Subcutaneous abdominal adipose tissue (tissue), 5 donors: ENCODE data around the gene VPS39.

ENCODE experiments used
- H3K27ac ChIP-seq: one replicate; pipeline ENCODE4 v1.7.0; 2013; ENCODE audit warnings: low read depth, mild to moderate bottlenecking, inconsistent platforms, low read length, moderate library complexity
- H3K27me3 ChIP-seq, 5 donors: one replicate each; pipeline ENCODE4 v1.7.0; 2013; ENCODE audit warnings: low read length in 5 of 5, inconsistent platforms in 1 of 5; ENCODE audit not compliant: control insufficient read depth in 5 of 5, insufficient read depth in 4 of 5
- H3K36me3 ChIP-seq, 5 donors: one replicate each; pipeline ENCODE4 v1.7.0; 2013; ENCODE audit warnings: low read length in 5 of 5; ENCODE audit not compliant: control insufficient read depth in 5 of 5, insufficient read depth in 5 of 5
- H3K4me1 ChIP-seq, 5 donors: one replicate each; pipeline ENCODE4 v1.7.0; 2013; ENCODE audit warnings: low read length in 5 of 5, mild to moderate bottlenecking in 3 of 5, moderate library complexity in 1 of 5; ENCODE audit not compliant: control insufficient read depth in 5 of 5, insufficient read depth in 5 of 5
- H3K4me3 ChIP-seq, 5 donors: one replicate each; pipeline ENCODE4 v1.7.0; 2013; ENCODE audit warnings: low read length in 5 of 5, low read depth in 1 of 5
- H3K9ac ChIP-seq, 5 donors: one replicate each; pipeline ENCODE4 v1.7.0; 2013; ENCODE audit warnings: low read length in 5 of 5, mild to moderate bottlenecking in 4 of 5, moderate library complexity in 3 of 5
- H3K9me3 ChIP-seq, 5 donors: one replicate each; pipeline ENCODE4 v1.7.0; 2013; ENCODE audit warnings: low read length in 5 of 5; ENCODE audit not compliant: control insufficient read depth in 5 of 5
- donor health status: healthy.
- donor health status: healthy.
- donor health status: healthy.
- donor health status: healthy.
- donor health status: healthy.

The VPS39 gene

DNA sequence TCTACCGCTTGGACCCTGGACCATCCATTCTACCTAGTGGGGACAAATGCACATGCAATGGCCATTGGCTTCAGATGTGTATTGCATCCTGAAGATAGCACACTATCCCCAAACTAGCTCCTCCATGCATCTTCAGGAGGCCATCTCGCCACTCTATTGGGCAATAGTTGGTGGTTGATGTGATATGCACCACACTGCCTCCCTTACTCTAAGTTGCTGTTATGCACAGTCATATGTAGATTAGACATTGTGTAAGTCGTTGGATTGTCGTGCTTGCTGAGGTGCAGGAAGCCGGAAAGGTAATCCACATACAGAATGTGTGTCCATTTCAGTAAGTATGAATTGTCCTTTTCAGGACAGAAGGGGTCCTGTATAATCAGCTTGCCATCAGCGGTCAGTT, 87.1 kb downstream of the VPS39 start:
- no peak overlapping the region for H3K4me3 ChIP-seq
- H3K27me3 ChIP-seq = peaks cover 0 to 5% (median 0%) of the 10 kb centered on the region in 5 donors
- peaks cover 0 to 5% (median 3%) of the 10 kb centered on the region in 5 donors for H3K4me1 ChIP-seq
- H3K9ac ChIP-seq = no peak overlapping the region
- no peak overlapping the region for H3K27ac ChIP-seq
- H3K36me3 ChIP-seq = no peaks in the 10 kb centered on the region
- peaks cover 0 to 4% (median 0%) of the 10 kb centered on the region in 5 donors for H3K9me3 ChIP-seq

DNA sequence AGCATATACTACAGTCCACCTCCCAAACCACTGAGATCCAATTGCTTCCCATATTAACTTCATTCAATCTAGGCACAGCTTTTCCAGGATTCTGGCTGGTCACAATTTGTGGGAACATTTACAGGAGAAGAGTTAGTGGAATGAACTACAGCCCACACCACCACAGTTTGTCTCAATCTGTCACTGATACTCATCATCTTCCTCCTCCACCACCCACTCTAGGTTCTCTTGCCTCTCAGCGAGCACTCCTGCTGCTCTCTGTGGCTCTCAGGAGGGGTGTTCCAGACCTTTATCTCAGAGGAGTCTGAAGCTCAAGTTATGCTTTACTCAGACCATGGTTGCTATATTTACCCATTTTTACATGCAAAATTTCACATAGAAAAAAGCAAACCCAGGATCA, 87.8 kb downstream of the VPS39 start:
- no peak overlapping the region for H3K9ac ChIP-seq
- H3K4me3 ChIP-seq = no peak overlapping the region
- H3K4me1 ChIP-seq = peaks cover 0 to 5% (median 3%) of the 10 kb centered on the region in 5 donors
- peaks cover 0 to 5% (median 0%) of the 10 kb centered on the region in 5 donors for H3K27me3 ChIP-seq
- no peak overlapping the region for H3K27ac ChIP-seq
- H3K36me3 ChIP-seq = no peaks in the 10 kb centered on the region
- peaks cover 0 to 4% (median 0%) of the 10 kb centered on the region in 5 donors for H3K9me3 ChIP-seq

DNA sequence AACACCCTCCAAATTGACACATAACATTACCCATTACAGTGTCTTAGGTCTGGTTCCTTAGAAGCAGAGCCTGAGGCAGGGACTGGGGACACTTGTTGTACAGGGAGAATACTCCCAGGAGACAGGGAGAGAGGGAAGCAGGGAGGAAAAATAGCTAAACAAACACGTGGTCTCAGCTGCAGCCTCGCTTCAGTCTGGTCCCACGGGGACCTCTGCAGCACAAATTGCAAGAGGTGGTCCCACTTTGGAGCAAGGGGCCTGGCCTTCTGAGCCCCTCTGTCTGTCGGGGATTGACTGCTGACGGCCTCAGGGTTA, 88.7 kb downstream of the VPS39 start:
- Histone ChIP-seq H3K27ac (no peak overlapping the region), H3K4me3 (no peak overlapping the region), H3K27me3 (peaks cover 0 to 5% (median 0%) of the 10 kb centered on the region in 5 donors), H3K9me3 (peaks cover 0 to 4% (median 0%) of the 10 kb centered on the region in 5 donors), H3K4me1 (peaks cover 0 to 5% (median 3%) of the 10 kb centered on the region in 5 donors), H3K36me3 (no peaks in the 10 kb centered on the region), H3K9ac (no peak overlapping the region)

DNA sequence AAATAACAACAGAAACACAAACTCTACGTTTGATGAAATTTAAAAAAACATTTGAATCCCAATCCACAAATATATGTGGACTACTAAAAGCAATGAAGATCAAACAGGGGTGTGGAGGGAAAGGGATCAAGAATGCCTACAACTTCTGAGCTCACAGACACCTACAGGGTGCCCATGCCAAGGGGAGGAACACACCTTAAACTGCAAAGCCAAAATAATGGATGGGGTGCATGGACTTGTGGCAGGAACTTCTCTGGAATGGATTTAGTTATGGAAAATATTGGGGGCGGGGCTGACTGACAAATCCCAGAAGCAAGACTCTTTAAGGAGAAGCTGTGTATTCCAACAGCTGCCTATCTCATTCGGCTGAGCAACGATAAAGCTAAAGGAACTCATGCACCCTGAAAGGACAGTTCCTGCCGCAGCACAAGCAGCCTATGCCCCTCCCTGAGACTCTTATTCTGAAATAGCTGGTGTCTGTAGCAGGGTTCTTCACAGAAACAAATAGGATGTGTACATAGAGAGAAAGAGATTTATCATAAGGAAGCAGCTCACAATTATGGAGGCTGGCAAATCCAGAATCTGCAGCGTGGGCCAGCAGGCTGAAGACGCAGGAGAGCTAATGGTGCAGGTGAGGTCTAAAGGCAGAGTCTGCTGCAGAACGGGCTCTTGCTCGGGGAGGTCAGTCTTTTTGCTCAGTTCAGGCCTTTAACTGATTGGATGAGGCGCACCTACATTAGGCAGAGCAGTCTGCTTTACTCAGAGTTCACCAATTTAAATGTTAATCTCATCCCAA, 89.3 kb downstream of the VPS39 start:
- Histone ChIP-seq H3K27me3 (peaks cover 0 to 5% (median 0%) of the 10 kb centered on the region in 5 donors), H3K27ac (no peak overlapping the region), H3K9me3 (peaks cover 0 to 4% (median 0%) of the 10 kb centered on the region in 5 donors), H3K36me3 (no peaks in the 10 kb centered on the region), H3K4me3 (no peak overlapping the region), H3K4me1 (peaks cover 0 to 5% (median 3%) of the 10 kb centered on the region in 5 donors), H3K9ac (no peak overlapping the region)

DNA sequence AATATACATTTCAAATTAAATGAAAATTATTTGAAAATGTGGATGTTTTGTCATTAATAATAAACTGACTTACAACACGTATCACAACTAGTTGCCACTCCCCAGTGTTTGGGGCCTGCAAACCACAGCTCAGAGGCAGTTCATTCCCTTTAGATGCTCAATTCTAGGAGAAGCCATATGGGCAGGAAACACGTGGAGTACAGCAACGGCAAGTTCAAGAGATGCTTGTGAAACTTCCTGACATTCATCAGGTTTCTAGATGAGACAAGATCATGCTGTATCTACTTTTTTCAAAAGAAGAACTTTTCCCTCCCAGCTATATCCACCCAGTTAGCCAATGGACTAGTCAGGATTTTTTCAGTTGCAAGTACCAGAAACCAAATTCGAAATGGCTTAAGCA, 96.2 kb downstream of the VPS39 start:
- H3K9me3 ChIP-seq = peaks cover 0 to 4% (median 0%) of the 10 kb centered on the region in 5 donors
- H3K27ac ChIP-seq = no peak overlapping the region
- no peak overlapping the region for H3K9ac ChIP-seq
- no peaks in the 10 kb centered on the region for H3K36me3 ChIP-seq
- peaks cover 0 to 5% (median 0%) of the 10 kb centered on the region in 5 donors for H3K27me3 ChIP-seq
- peaks cover 0 to 5% (median 0%) of the 10 kb centered on the region in 5 donors for H3K4me1 ChIP-seq
- no peak overlapping the region for H3K4me3 ChIP-seq

DNA sequence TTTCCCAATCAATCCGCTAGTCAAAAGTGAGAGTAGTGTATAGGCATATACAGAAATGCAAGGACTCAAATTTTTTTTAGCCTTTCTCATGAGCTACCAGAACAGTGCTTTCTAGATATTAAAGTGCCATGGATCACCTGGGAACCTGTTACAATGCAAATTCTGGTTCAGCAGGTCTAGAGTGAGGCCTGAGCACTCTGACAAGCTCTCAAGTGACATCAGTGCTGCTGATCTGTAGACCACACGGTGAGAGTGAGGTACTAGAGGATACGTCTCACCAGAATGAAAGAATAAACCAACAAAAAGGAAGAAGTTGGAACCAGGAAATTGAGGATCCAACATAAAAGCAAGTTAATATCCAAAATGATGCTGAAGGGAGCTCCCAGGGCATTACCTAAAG, 97.7 kb downstream of the VPS39 start:
- Histone ChIP-seq H3K36me3 (no peaks in the 10 kb centered on the region), H3K4me3 (no peak overlapping the region), H3K27me3 (peaks cover 0 to 5% (median 0%) of the 10 kb centered on the region in 5 donors), H3K9ac (no peak overlapping the region), H3K9me3 (no peaks in the 10 kb centered on the region), H3K4me1 (peaks cover 0 to 5% (median 0%) of the 10 kb centered on the region in 5 donors), H3K27ac (no peak overlapping the region)

DNA sequence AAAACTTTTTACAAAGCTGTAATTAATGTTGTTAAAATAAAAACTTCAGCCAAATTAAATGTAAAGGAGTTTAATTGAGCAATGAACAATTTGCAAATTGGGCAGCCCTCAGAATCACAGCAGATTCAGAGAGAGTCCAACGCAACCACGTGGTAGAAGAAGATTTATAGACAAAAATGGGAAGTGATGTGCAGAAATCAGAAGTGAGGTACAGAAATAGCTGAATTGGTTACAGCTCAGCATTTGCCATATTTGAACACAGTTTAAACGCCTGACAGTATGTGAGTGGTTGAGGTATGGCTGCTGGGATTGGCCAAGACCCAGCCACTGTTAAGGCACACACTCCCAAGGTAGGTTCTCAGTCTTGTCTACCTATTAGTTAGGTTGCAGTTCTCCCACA, 99.3 kb downstream of the VPS39 start:
- peaks cover 0 to 8% (median 4%) of the 10 kb centered on the region in 5 donors for H3K4me1 ChIP-seq
- H3K4me3 ChIP-seq = no peak overlapping the region
- H3K36me3 ChIP-seq = no peaks in the 10 kb centered on the region
- no peak overlapping the region for H3K27ac ChIP-seq
- no peak overlapping the region for H3K9ac ChIP-seq
- no peaks in the 10 kb centered on the region for H3K9me3 ChIP-seq
- H3K27me3 ChIP-seq = peaks cover 0 to 5% (median 0%) of the 10 kb centered on the region in 5 donors
